Keratinocyte (primary cell): ENCODE data around the gene TMEM33. TPM values are rescaled to one million over a fixed set of nuclear protein-coding genes. Genes with fewer than 3 reads are reported as not detected.

Source experiments
- DNase-seq: peaks from one replicate; pipeline ENCODE4 v3.0.0-alpha.2; 2011; ENCODE audit warnings: low read depth, missing footprints, low spot score
- FAIRE-seq: peaks from 2 replicates; lab custom pipeline; 2011; peaks lifted over from hg19 to GRCh38; lab: Jason Lieb, UNC
- H2AFZ ChIP-seq: 2 replicates; pipeline ENCODE4 v1.6.0; 2012; ENCODE audit warnings: low read length, control low read depth, inconsistent platforms; ENCODE audit not compliant: control insufficient read depth
- H3K27ac ChIP-seq: 2 replicates; pipeline ENCODE4 v1.5.1; 2011; ENCODE audit warnings: low read length; ENCODE audit not compliant: control insufficient read depth, insufficient read depth
- H3K27me3 ChIP-seq: 3 replicates; pipeline ENCODE4 v1.6.0; 2011; ENCODE audit warnings: low read length; ENCODE audit not compliant: control insufficient read depth, insufficient read depth; ENCODE audit errors: extremely low read depth
- H3K36me3 ChIP-seq, 2 experiments: 2 replicates in 1 of 2; 3 replicates in 1 of 2; pipeline ENCODE4 v1.5.1; 2011; ENCODE audit warnings: low read length in 2 of 2, mild to moderate bottlenecking in 1 of 2; ENCODE audit not compliant: control insufficient read depth in 2 of 2, insufficient read depth in 2 of 2; ENCODE audit errors: extremely low read depth in 1 of 2
- H3K4me1 ChIP-seq: 3 replicates; pipeline ENCODE4 v1.5.1; 2011; ENCODE audit warnings: low read length; ENCODE audit not compliant: control insufficient read depth, insufficient read depth; ENCODE audit errors: extremely low read depth
- H3K4me2 ChIP-seq: 3 replicates; pipeline ENCODE4 v1.6.0; 2011; ENCODE audit warnings: low read depth, low read length; ENCODE audit not compliant: control insufficient read depth, insufficient read depth; ENCODE audit errors: extremely low read depth
- H3K4me3 ChIP-seq, 3 experiments: fragments of 200-600 bp in 1 of 3; sonication (generic) in 1 of 3; 2 replicates in 2 of 3; 3 replicates in 1 of 3; pipeline ENCODE4 v1.5.1; 2011 to 2016; ENCODE audit warnings: low read length in 3 of 3, mild to moderate bottlenecking in 3 of 3, control low read depth in 2 of 3, inconsistent platforms in 1 of 3, low read depth in 1 of 3, mixed read lengths in 1 of 3, mixed run types in 1 of 3, moderate library complexity in 1 of 3; ENCODE audit not compliant: control insufficient read depth in 2 of 3, insufficient read depth in 2 of 3; ENCODE audit errors: extremely low read depth in 1 of 3
- H3K79me2 ChIP-seq: 2 replicates; pipeline ENCODE4 v1.6.0; 2012; ENCODE audit warnings: low read length; ENCODE audit not compliant: control insufficient read depth, insufficient read depth
- H3K9ac ChIP-seq: 3 replicates; pipeline ENCODE4 v1.6.0; 2011; ENCODE audit warnings: low read length; ENCODE audit not compliant: control insufficient read depth, insufficient read depth; ENCODE audit errors: extremely low read depth
- H3K9me1 ChIP-seq: 3 replicates; pipeline ENCODE4 v1.6.0; 2011; ENCODE audit warnings: low read length; ENCODE audit not compliant: control insufficient read depth, insufficient read depth; ENCODE audit errors: extremely low read depth
- H3K9me3 ChIP-seq: 2 replicates; pipeline ENCODE4 v1.5.1; 2012; ENCODE audit warnings: low read depth, low read length; ENCODE audit not compliant: control insufficient read depth
- H4K20me1 ChIP-seq: 3 replicates; pipeline ENCODE4 v1.6.0; 2011; ENCODE audit warnings: low read length; ENCODE audit not compliant: control insufficient read depth, insufficient read depth; ENCODE audit errors: extremely low read depth
- EZH2 ChIP-seq: IDR thresholded peaks from one replicate; pipeline ENCODE4 v1.6.1; 2012; ENCODE audit warnings: inconsistent platforms, mild to moderate bottlenecking, low read length, moderate library complexity
- dilution Hi-C: fragments of 300-500 bp; cut with MboI; formaldehyde crosslinking; loops from one replicate; pipeline ENCODE4 v1.7.0; 2020; ENCODE audit warnings: low sequenced_read_pairs; ENCODE audit not compliant: extremely low pct_ligation_motif_present
- polyA plus RNA-seq, 5 experiments: library from polyadenylated mRNA; depleted of rRNA in 3 of 5; stranded (reverse) in 3 of 5; stranded (forward) in 1 of 5; unstranded in 1 of 5; fragments of >200 nt; gene quantifications; 1 replicate in 1 of 5; 2 replicates in 3 of 5; 3 replicates in 1 of 5; pipeline versions ENCODE4 v1.2.1 to v1.2.3, GENCODE V29; 2011 to 2012; ENCODE audit warnings: missing spikeins in 2 of 5, low read depth in 1 of 5, low replicate concordance in 1 of 5
- TF ChIP-seq, protein P1 (sequence below), 3 experiments: IDR thresholded peaks in 1 of 3; conservative IDR thresholded peaks in 1 of 3; optimal IDR thresholded peaks in 1 of 3; 2 replicates in 2 of 3; 3 replicates in 1 of 3; pipeline versions ENCODE3 to v1.5.1; 2011; ENCODE audit warnings: low read length in 3 of 3, mild to moderate bottlenecking in 3 of 3, moderate library complexity in 2 of 3, control low read depth in 1 of 3, inconsistent platforms in 1 of 3; ENCODE audit not compliant: insufficient read depth in 2 of 3; ENCODE audit errors: extremely low read depth in 1 of 3

The TMEM33 gene
- polyA plus RNA-seq, 1 donor (not counting 4 experiments of a cell fraction or from before 2014, with no cell fraction given), result 133 TPM

DNA sequence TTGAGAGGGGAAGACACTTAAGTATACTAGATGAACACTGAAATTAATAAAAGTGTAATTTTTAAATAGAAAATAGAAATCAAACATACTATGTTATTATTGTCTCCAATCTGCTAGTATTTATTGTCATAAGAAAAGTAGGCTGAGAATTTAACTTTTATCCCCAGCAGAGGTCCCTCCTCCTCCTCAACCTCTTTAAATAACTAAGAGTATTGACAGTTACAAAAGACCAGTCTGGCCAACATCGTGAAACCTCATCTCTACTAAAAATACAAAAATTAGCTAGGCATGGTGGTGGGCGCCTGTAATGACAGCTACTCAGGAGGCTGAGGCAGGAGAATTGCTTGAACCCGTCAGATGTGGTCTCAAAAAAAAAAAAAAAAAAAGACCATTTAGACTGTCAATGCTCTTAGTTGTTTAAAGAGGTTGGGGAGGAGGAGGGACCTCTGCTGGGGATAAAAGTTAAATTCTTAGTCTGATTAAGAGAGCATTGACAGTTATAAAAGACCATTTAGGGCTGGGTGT is 59.3 kb downstream of the TMEM33 start:
- H3K79me2 ChIP-seq, result peaks cover 75% of the 10 kb centered on the region
- H2AFZ ChIP-seq, result no peak overlapping the region
- dilution Hi-C loops, result no loop called here
- TF ChIP-seq EZH2, result no peak
- TF ChIP-seq, protein P1, sequence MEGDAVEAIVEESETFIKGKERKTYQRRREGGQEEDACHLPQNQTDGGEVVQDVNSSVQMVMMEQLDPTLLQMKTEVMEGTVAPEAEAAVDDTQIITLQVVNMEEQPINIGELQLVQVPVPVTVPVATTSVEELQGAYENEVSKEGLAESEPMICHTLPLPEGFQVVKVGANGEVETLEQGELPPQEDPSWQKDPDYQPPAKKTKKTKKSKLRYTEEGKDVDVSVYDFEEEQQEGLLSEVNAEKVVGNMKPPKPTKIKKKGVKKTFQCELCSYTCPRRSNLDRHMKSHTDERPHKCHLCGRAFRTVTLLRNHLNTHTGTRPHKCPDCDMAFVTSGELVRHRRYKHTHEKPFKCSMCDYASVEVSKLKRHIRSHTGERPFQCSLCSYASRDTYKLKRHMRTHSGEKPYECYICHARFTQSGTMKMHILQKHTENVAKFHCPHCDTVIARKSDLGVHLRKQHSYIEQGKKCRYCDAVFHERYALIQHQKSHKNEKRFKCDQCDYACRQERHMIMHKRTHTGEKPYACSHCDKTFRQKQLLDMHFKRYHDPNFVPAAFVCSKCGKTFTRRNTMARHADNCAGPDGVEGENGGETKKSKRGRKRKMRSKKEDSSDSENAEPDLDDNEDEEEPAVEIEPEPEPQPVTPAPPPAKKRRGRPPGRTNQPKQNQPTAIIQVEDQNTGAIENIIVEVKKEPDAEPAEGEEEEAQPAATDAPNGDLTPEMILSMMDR (optimal IDR thresholded peaks at IDR 0.05 in 1 of 3, IDR thresholded peaks at IDR 0.05 in 1 of 3, conservative IDR thresholded peaks at IDR 0.05 in 1 of 3; ENCODE audit: extremely low read depth in 1 of 3, insufficient read depth in 2 of 3, low read length in 3 of 3), result no peak
- H3K36me3 ChIP-seq, result no peaks in the 10 kb centered on the region
- no peaks in the 10 kb centered on the region for H3K9me3 ChIP-seq
- DNase-seq (no peak), FAIRE-seq (no peak)
- no peak overlapping the region for H3K9ac ChIP-seq
- H3K4me2 ChIP-seq, result no peak overlapping the region
- no peaks in the 10 kb centered on the region for H4K20me1 ChIP-seq
- H3K9me1 ChIP-seq, result no peaks in the 10 kb centered on the region
- no peaks in the 10 kb centered on the region for H3K27me3 ChIP-seq
- no peak overlapping the region for H3K4me3 ChIP-seq
- peaks cover 10% of the 10 kb centered on the region for H3K4me1 ChIP-seq
- no peak overlapping the region for H3K27ac ChIP-seq

DNA sequence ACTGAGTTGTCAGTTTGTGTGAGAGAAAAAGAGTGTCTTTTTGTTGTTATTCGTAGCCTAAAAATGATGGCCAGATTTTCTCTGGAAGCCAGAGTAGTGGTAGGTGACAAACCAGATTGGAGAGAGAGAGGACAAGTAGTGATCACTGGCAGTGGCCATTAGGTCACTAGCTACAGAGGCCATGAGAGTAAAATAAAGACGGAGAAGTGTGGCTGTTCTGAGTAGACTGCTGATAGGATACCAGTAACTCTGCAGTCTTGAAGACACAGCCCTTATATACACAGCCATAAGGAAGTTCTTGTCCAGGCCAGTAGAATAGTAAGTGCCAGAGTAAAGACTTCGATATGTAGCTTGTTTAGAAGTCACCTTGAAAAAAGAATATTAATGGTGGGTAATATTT is 62.8 kb downstream of the TMEM33 start:
- H3K9me3 ChIP-seq, result no peaks in the 10 kb centered on the region

More for the DNA sequence above, 62.8 kb downstream of the TMEM33 start:
- Histone ChIP-seq H3K79me2 (peaks cover 61% of the 10 kb centered on the region), H3K36me3 (no peaks in the 10 kb centered on the region), H3K9ac (no peak overlapping the region), H3K27ac (no peak overlapping the region), H3K9me1 (no peaks in the 10 kb centered on the region), H3K4me2 (no peak overlapping the region), H3K4me1 (no peaks in the 10 kb centered on the region), H4K20me1 (no peaks in the 10 kb centered on the region), H2AFZ (no peak overlapping the region), H3K4me3 (no peak overlapping the region), H3K27me3 (no peaks in the 10 kb centered on the region)
- FAIRE-seq (no peak), DNase-seq (no peak)
- dilution Hi-C loops, result no loop called here
- TF ChIP-seq, protein P1 (optimal IDR thresholded peaks at IDR 0.05 in 1 of 3, IDR thresholded peaks at IDR 0.05 in 1 of 3, conservative IDR thresholded peaks at IDR 0.05 in 1 of 3; ENCODE audit: extremely low read depth in 1 of 3, insufficient read depth in 2 of 3, low read length in 3 of 3), result no peak
- no peak for TF ChIP-seq EZH2
